HG03575 (cell line): ENCODE results near the gene SMG6.
"Not testable (repeated sequence)": the region's sequence is repeated elsewhere in the genome, so short reads cannot be mapped to it uniquely, and the experiment has no call there.

Source experiments
- ATAC-seq: cut with Tn5 transposase; IDR thresholded peaks from one replicate; pipeline ENCODE4 v1.9.1; 2021; ENCODE audit not compliant: unreplicated experiment, insufficient number of reproducible peaks, low FRiP score; ENCODE audit errors: extremely low read depth

Gene SMG6

GRCh38 chr17:2303204-2304188, at the start of gene SMG6, which contains the start of gene SRR:
Gene SMG6, minus strand, starts transcription at chr17:2303785. Its CDS starts 65 bp downstream, at chr17:2303720.
Gene SRR, plus strand, starts transcription at chr17:2303950. Its CDS starts 11,611 bp downstream, at chr17:2315561.
- peak; percentile 37 for ATAC-seq

- no peak for ATAC-seq
Observed at GRCh38 chr17:2351269-2351668, 47.7 kb upstream of the SMG6 start.

- ATAC-seq = no peak
Observed at GRCh38 chr17:2347805-2348685, 44.5 kb upstream of the SMG6 start.

- no peak for ATAC-seq
Observed at GRCh38 chr17:2346475-2346874, 42.9 kb upstream of the SMG6 start.

GRCh38 chr17:2344528-2344927, 40.9 kb upstream of the SMG6 start:
- no peak for ATAC-seq

GRCh38 chr17:2343421-2343820, 39.8 kb upstream of the SMG6 start:
- ATAC-seq = no peak

GRCh38 chr17:2338315-2338657, 34.7 kb upstream of the SMG6 start:
- no peak for ATAC-seq

GRCh38 chr17:2337544-2338314, 34.1 kb upstream of the SMG6 start:
- no peak for ATAC-seq

GRCh38 chr17:2336852-2337543, 33.4 kb upstream of the SMG6 start, which contains the start of gene SGSM2:
Gene SGSM2, plus strand, starts transcription at chr17:2337501. Its CDS starts 188 bp downstream, at chr17:2337689.
- no peak for ATAC-seq

- ATAC-seq = no peak
Observed at GRCh38 chr17:2336215-2336851, 32.7 kb upstream of the SMG6 start, which contains the start of gene TSR1. Gene TSR1, minus strand, starts transcription at chr17:2336457. Its CDS starts 30 bp downstream, at chr17:2336427.

- ATAC-seq = no peak
Observed at GRCh38 chr17:2335726-2336214, 32.2 kb upstream of the SMG6 start.

GRCh38 chr17:2331303-2331702, 27.7 kb upstream of the SMG6 start:
- no peak for ATAC-seq

- no peak for ATAC-seq
Observed at GRCh38 chr17:2323629-2324314, 20.2 kb upstream of the SMG6 start.

- ATAC-seq = no peak
Observed at GRCh38 chr17:2321399-2321798, 17.8 kb upstream of the SMG6 start.

GRCh38 chr17:2319051-2319450, 15.5 kb upstream of the SMG6 start:
- ATAC-seq = no peak

GRCh38 chr17:2317796-2318195, 14.2 kb upstream of the SMG6 start:
- no peak for ATAC-seq

GRCh38 chr17:2316916-2317205, 13.3 kb upstream of the SMG6 start:
- ATAC-seq = not testable (repeated sequence)
